ENCODE results near the gene FOXP4. TPM values are rescaled to one million over a fixed set of nuclear protein-coding genes. Genes with fewer than 3 reads are reported as not detected.

The FOXP4 gene
- polyA plus RNA-seq, 1 of the 3 experiments (the other 2 are of a cell fraction) = 7.3 TPM

GRCh38 chr6:41546475-41546865 is 289 bp downstream of the FOXP4 start:
- Histone ChIP-seq H3K36me3 (replicated peaks in 1 of 2; ENCODE audit: control insufficient read depth in 1 of 2, insufficient read depth in 2 of 2, low read length in 1 of 2) (peaks cover 0 to 3% of the 10 kb centered on the region in 2 experiments), H4K20me1 (ENCODE audit: insufficient read depth) (peaks cover 42% of the 10 kb centered on the region), H3K4me3 (ENCODE audit: low read depth in 2 of 2, low read length in 1 of 2) (peak overlapping the region; percentile 81 to 82), H3K4me1 (ENCODE audit: control insufficient read depth in 1 of 2, insufficient read depth in 2 of 2, low read depth in 1 of 2, low read length in 1 of 2) (peaks cover 7 to 22% of the 10 kb centered on the region in 2 experiments; a peak in 2 of 4 replicates), H3K27ac (ENCODE audit: low read depth in 2 of 2, low read length in 1 of 2) (peak overlapping the region in 1 of 2 experiments; percentile 71; a peak in 2 of 4 replicates), H3K79me2 (ENCODE audit: insufficient read depth) (peaks cover 40% of the 10 kb centered on the region), H3K27me3 (ENCODE audit: insufficient read depth) (no peaks in the 10 kb centered on the region), H3K9ac (no peak overlapping the region; the same call in 1 of the 2 replicates), H2AFZ (ENCODE audit: low read depth) (no peak overlapping the region), H3K4me2 (peak overlapping the region; percentile 93; the same call in 1 of the 2 replicates), H3K9me2 (no peaks in the 10 kb centered on the region), H3K9me3 (no peaks in the 10 kb centered on the region), H3F3A (replicated peaks; ENCODE audit: insufficient read depth) (no peaks in the 10 kb centered on the region)
- no peak for TF ChIP-seq MEF2A (IDR thresholded peaks at IDR 0.05; ENCODE audit: borderline replicate concordance, low read depth)
- TF ChIP-seq NRF1 (IDR thresholded peaks at IDR 0.05; ENCODE audit: low read depth, low read length) = no peak
- no peak for TF ChIP-seq TEAD4 (IDR thresholded peaks at IDR 0.05; ENCODE audit: borderline replicate concordance, insufficient read depth)
- no peak for TF ChIP-seq EZH2phosphoT487 (IDR thresholded peaks at IDR 0.05; ENCODE audit: borderline replicate concordance, low read depth)
- no peak for TF ChIP-seq PBX3 (IDR thresholded peaks at IDR 0.05)
- TF ChIP-seq REST (IDR thresholded peaks at IDR 0.05; ENCODE audit: low read depth, low read length) = no peak
- POLR2A ChIA-PET = no interaction called here
- DNase-seq = no peak
- WGBS (ENCODE audit: low lambda C conversion rate) = 17% methylated on average over 1 of the region's 67 CpGs
- CTCF ChIA-PET = interaction anchor here (1.2 to 1.6 kb wide), 4 partner anchors 10 to 137 kb away, joined by 3 to 6 read pairs (median 4); no protein-coding TSS in a partner anchor

- Histone ChIP-seq H3F3A (replicated peaks; ENCODE audit: insufficient read depth) (no peaks in the 10 kb centered on the region), H3K4me2 (peak overlapping the region; percentile 93), H4K20me1 (ENCODE audit: insufficient read depth) (peaks cover 48% of the 10 kb centered on the region), H3K4me3 (ENCODE audit: low read depth in 2 of 2, low read length in 1 of 2) (peak overlapping the region; percentile 81 to 82), H3K27me3 (ENCODE audit: insufficient read depth) (no peaks in the 10 kb centered on the region), H2AFZ (ENCODE audit: low read depth) (no peak overlapping the region), H3K79me2 (ENCODE audit: insufficient read depth) (peaks cover 44% of the 10 kb centered on the region), H3K9me3 (no peaks in the 10 kb centered on the region), H3K27ac (ENCODE audit: low read depth in 2 of 2, low read length in 1 of 2) (peak overlapping the region in 1 of 2 experiments; percentile 71; a peak in 1 of 4 replicates), H3K4me1 (ENCODE audit: control insufficient read depth in 1 of 2, insufficient read depth in 2 of 2, low read depth in 1 of 2, low read length in 1 of 2) (peaks cover 7 to 23% of the 10 kb centered on the region in 2 experiments; a peak in 2 of 4 replicates), H3K36me3 (replicated peaks in 1 of 2; ENCODE audit: control insufficient read depth in 1 of 2, insufficient read depth in 2 of 2, low read length in 1 of 2) (peaks cover 0 to 3% of the 10 kb centered on the region in 2 experiments), H3K9me2 (no peaks in the 10 kb centered on the region), H3K9ac (peak overlapping the region; percentile 80)
- ChIA-PET POLR2A (no interaction called here), CTCF (interaction anchor here (1.0 to 1.6 kb wide), 8 partner anchors 9 to 240 kb away, joined by 3 to 6 read pairs (median 3); partner anchors contain the start of gene TOMM6)
- WGBS (ENCODE audit: low lambda C conversion rate) = 6% methylated on average over 23 of the region's 82 CpGs
- peak; percentile 80 for DNase-seq
- TF ChIP-seq PBX3 (IDR thresholded peaks at IDR 0.05) = no peak
- no peak for TF ChIP-seq ELF1 (IDR thresholded peaks at IDR 0.05)
- TF ChIP-seq SMC3 (IDR thresholded peaks at IDR 0.05; ENCODE audit: low read depth, low read length) = no peak
- TF ChIP-seq MEF2A (IDR thresholded peaks at IDR 0.05; ENCODE audit: borderline replicate concordance, low read depth) = no peak
- no peak for TF ChIP-seq EZH2phosphoT487 (IDR thresholded peaks at IDR 0.05; ENCODE audit: borderline replicate concordance, low read depth)
- TF ChIP-seq NFIC (IDR thresholded peaks at IDR 0.05; ENCODE audit: borderline replicate concordance) = peak; percentile 14; the same call in 1 of the 2 replicates
- TF ChIP-seq RAD21 (IDR thresholded peaks at IDR 0.05; ENCODE audit: low read length) = no peak
- no peak for TF ChIP-seq ZBTB33 (IDR thresholded peaks at IDR 0.05; ENCODE audit: borderline replicate concordance, low read depth)
Observed at GRCh38 chr6:41546866-41547798, 951 bp downstream of the FOXP4 start.
